ENCODE results near the gene ARID1B. TPM values are rescaled to one million over a fixed set of nuclear protein-coding genes. Genes with fewer than 3 reads are reported as not detected.

The ARID1B gene
- 23.3 and 26.2 TPM in 2 replicates for total RNA-seq
- 22.2 TPM for polyA plus RNA-seq (2012)

DNA sequence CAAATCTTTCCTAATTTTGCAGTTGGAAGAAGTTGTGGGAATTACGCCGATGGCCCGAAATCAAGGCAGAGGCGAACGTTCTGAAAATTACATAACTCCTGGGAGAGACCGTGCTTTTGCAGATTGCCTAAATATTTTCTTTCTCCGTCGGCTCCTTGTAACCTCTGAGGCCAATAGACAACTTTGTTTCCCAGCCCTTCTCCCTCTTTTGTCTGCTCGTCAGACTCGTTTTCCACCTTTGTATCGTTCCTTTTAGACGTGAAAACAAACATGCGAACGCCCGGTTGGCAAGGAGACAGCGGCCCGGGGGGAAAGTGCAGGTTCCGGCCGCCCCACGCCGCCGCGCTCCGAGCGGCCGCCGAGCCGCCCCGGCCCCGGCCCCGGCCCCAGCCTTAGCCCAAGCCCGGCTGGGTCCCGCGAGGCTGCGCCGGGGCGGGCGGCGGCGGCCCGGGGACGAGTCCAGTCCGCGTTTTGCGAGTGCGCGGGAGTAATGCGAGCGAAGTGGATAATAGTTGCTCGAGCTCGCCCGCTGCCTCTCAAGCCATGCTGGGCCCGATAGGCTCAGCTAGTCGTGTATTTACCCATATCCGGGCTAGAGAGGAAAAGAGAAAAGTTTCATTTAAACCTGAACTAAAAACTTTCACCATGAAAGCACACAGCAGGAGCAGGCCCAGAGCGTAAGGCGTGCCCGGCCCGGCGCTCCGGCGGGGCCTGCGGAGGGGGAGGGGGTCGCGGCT, at the start of gene ARID1B:
Gene ARID1B (plus strand): TSS at position 539 of the 737 bp plus-strand sequence. CDS start 303 bp downstream, outside the sequence.
- peak; percentile 89 for DNase-seq (ENCODE audit: low read depth)

DNA sequence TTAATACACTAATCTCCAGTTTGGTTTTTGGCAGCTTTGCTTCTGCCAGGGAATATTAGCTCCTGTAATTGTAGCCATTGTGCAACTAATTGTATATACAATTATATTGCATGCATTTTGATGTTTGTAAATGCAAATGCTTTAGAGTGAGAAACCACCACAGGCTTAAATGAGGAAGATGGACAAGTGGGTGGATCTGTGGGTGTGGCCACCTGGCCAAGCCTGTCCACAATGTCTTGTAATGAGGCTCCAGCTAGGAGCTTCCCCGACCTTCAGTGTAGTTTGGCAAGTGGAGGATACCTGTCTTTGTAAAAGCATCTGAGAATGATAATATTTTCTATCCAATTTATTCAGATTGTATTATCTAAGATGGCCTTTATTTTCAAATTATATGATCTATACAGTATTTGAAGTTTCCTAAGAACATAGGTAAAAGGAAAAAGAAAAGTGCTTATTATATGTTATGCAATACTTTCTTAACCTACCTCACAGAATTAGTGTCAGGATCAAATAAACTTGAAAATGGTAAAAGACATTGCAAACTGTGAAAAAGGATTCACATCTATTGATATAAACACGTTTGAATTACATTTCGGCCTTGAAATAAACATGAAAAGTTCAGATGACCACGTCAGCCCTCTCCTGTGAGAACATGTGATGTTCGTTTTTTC, 49.3 kb upstream of the ARID1B start:
- no peak for DNase-seq (ENCODE audit: low read depth)

DNA sequence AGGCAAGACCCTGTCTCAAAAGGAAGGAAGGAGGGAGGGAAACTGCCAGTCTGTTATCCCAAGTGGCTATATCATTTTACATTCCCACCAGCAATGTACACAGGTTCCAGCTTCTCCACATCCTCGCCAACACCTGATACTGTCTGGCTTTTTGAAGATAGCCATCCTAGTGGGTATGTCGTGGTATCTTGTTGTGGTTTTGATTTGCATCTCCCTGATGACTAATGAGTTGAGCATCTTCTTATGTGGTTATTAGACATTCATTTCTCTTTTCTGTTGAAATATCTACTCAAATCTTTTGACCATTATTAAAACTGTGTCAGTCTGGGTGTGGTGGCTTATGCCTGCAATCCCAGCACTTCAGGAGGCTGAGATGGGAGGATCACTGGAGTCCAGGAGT, 47.9 kb upstream of the ARID1B start:
- DNase-seq (ENCODE audit: low read depth): peak; percentile 42

DNA sequence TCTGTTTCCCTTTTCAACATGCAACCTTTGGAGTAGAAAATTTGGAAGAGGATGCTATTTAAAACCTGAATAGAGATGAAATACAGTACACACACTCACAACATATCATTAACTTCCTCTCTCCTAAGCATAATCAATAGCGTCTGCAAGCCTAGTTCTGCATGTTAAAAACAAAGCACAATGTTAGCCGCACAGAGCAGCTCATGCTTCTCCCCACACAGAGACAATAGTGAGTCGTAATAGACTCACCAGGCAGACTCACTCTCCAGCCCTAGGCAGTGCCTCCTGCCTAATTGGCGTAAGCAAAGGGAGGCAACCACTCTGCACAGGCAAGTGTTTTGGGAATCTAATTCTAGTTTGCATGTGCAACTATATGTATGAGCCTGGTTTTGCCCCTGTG, 45.8 kb upstream of the ARID1B start:
- peak; percentile 15 for DNase-seq (ENCODE audit: low read depth)

DNA sequence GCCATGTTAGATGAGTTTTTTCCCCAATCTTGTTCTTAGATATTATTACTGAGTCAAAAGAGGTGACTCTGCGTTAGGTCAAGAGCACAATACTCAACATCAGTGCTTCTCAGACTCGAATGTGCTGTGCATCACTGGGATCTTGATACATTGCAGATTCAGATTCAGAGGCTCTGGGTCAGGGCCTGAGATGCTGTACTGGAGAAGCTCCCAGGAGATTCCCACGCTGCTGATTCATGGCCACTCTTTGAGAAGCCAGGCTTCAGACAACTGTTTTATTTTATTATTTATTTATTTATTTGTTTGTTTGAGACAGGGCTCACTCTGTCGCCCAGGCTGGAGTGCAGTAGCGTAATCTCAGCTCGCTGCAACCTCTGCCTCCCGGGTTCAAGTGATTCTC, 41.4 kb upstream of the ARID1B start:
- peak; percentile 24 for DNase-seq (ENCODE audit: low read depth)

DNA sequence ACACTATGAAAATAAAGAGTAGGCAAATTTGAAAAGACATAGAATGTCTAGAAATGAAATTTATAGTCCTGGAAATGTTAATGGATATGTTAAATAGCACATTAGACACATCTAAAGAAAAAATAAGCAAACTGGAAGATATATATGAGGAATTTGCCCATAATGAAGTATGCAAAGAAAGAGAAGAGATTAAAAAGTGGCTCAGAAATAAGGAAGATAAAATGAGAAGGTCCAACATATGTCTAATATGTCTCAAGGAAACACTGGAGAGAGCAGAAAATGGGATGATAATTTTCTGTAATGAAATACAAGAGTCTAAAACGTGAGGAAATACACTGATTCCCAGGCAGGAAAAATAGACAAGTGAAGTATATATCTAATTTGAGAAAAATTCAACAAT, 36.6 kb upstream of the ARID1B start:
- no peak for DNase-seq (ENCODE audit: low read depth)

DNA sequence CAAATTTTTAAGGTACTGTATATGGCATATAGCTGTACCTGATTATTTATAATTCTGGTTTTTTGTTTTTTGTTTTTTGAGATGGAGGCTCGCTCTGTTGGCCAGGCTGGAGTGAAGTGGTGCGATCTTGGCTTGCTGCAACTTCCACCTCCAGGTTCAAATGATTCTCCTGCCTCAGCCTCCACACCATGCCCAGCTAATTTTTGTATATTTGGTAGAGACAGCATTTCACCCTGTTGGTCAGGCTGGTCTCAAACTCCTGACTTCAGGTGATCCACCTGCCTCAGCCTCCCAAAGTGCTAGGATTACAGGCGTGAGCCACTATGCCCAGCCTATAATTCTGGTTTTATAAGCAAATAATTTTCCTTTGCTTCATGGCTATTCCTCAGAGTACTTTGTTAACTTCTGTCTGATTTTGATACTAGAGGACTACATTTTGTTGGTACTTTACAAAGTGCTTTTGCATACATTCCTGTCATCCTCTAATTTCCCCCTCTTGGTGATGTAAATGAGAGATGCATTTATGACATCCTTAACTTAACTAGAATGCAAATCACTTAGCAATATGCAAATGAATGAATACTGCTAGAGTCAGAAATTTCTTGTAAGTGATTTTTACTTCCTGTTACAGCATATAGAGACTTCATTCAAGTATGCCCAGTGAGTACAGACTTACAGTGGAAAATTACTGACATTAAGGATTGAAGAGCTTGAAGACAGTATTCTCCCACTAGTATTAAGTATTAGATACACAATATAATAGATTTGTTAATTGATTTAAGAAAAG, 35.7 kb upstream of the ARID1B start:
- DNase-seq (ENCODE audit: low read depth): no peak

DNA sequence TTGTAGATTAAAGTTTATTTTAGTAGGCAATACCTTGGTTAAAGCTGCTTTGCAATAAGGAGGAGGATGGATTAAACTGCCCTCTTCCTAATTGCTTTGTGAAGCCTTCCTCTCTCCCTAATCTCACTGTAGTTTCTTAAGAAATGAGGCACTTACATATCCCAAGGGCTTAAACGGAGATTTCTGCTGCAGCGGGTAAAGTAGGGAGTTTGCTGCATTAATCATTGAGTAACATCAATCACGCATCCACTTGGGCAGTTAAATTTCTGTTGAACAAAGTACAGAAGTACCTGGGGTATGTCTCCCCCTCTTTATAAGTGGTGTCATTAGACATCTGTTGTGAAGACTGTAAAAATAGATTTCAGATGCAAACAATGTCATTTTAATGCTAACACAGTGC, 29.5 kb upstream of the ARID1B start:
- no peak for DNase-seq (ENCODE audit: low read depth)

DNA sequence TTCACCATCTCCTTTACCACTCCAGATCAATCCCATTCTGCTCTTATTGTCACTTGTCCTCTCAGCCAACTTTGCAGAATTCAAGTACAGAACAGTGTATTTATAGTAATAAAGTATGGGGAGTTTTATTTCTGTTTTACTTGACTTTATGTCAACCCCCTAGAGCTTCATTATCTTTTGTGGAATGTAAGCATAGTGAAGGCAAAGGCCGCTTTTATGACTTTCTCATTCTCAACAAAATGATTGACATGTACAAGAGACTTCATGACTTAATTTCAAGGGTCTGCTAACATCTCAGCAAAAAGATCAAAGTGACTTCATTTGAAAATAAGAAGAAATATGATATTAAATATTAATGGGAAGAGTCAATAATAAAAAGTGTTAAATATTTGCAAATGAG, 28.7 kb upstream of the ARID1B start:
- no peak for DNase-seq (ENCODE audit: low read depth)

DNA sequence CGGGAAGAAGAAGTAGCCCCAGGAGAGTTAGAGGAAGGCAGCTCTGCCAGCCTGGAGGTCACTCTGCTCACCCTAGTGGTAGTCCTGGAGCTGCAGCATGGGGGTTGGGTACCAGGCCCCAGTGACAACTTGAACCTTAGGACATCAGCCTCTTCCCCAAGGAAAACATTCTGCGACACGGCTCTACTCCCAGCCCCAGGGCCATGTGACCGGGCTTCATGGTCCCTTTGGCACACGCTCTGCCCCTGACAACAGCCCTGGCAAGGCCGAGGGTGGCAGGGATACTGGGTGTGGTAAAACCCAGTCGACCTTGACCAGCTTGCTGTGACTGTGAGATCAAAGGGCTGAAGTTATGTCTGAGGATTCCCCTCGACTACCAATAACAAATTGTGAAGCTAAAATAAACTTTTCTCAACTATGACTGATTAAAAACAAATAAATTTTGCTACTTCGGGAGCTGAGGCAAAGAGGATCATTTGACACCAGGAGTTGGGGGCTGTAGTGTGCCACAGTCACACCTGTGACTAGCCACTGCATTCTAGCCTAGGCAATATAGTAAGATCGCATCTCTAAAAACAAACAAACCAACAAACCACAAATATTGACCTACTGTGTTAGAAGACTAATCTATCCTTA, 24.4 kb upstream of the ARID1B start:
- DNase-seq (ENCODE audit: low read depth): peak; percentile 6

DNA sequence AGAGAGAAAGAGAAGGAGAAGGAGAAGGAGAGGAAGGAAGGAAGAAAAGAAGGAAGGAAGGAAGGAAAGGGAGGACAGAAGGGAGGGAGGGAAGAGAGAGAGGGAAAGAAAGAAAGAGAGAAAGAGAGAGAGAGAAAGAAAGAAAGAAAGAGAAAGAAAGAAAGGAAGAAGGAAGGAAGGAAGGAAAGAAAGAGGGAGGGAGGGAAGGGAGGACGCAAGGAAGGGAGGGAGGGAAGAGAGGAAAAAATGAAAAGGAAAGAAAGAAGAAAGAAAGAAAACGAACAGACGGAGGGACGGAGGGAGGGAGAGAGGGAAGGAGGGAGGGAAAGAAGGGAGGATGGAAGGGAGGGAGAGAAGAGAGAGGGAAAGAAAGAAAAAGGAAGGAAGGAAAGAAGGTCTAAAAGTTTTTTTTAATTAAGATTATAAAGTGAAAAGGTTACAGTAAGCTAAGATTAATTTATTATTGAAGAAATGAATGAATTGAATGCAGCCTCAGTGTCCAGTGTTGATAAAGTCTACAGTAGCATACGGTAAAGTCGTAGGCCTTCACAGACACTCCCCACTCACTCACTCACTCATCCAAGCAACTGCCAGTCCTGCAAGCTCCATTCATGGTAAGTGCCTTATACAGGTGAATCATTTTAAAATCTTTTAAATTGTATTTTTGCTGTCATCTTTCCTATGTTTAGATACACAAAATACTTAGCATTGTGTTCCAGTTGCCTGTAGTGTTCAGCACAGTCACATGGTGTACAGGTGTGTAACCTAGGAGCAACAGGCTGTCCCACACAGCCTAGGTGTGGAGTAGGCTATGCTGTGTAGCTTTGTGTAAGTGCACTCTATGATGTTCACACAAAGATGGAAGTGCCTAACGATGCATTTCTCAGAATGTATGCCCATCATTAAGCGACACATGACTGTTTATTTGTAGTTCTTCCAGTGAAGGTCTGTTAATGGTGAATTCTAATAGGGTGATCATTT, 20.3 kb upstream of the ARID1B start:
- DNase-seq (ENCODE audit: low read depth): no peak

DNA sequence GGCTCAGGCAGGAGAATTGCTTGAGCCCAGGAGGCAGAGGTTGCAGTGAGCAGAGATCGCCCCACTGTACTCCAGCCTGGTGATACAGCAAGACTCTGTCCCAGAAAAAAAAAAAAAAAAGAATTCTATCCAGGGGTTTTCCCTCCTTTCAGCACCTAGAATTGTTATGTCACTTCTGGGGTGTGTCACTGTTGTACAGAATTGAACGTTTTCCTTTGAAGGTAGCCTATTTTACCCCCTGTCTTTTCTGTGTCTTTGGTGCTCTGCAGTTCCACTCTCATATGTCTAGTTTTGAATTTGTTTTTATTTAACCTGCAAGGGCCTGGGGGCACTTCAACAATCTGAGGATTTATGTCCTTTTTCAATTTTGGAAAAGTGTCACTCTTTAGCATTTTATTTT, 19.3 kb upstream of the ARID1B start:
- DNase-seq (ENCODE audit: low read depth): no peak

DNA sequence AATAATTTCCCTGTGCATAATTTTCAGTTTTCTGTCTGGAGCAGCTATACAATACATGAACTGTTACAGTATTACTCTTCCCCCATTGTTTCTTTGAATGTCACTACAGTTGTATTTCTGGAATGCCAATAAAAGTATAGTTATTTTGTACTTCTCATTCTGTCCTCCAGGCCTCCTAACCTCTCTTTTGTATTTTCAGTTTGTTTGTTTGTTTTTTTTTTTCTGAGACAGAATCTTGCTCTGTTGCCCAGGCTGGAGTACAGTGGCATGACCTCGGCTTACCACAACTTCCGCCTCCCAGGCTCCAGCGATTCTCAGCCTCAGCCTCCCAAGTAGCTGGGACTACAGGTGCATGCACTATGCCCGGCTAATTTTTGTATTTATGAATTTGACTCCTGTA, 16.8 kb upstream of the ARID1B start:
- DNase-seq (ENCODE audit: low read depth): no peak

DNA sequence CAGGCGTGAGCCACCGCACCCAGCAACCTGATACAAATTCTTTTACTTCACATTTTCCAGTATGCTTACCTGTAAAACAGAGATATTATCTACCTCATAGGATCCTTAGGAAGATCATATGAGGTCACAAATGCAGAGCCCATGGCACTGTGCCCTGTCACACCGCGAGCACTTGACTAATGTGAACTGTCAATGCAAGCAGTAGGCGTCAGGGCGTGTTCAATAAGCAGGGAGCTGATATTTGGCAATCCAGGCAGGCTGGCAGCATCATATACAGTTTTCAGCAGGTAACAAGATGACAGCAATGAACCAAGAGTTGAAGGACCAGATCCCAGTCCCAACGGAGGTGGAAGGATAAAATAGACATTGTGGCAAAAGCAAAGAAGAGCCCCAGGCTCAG, 14.6 kb upstream of the ARID1B start:
- DNase-seq (ENCODE audit: low read depth): no peak

DNA sequence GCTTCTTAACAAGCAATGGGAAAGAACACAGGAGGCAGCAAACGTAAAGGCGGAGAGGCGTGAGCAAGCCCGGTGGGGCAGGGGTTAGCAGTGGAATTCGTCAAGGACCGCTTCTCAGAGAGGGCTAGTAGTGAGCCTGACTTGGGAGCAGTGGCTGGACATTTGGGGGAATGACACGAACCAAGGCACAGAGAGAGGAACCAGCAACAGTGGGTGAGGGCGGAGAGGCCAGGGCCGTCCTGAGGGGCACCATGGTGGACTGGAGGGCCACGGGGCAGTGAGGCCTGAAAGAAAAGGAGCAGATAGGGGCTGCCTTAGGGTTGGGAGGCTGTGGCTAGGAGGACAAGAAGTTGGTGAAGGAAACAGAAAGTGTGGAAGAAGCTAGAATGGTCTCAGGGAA, 12.1 kb upstream of the ARID1B start:
- no peak for DNase-seq (ENCODE audit: low read depth)

DNA sequence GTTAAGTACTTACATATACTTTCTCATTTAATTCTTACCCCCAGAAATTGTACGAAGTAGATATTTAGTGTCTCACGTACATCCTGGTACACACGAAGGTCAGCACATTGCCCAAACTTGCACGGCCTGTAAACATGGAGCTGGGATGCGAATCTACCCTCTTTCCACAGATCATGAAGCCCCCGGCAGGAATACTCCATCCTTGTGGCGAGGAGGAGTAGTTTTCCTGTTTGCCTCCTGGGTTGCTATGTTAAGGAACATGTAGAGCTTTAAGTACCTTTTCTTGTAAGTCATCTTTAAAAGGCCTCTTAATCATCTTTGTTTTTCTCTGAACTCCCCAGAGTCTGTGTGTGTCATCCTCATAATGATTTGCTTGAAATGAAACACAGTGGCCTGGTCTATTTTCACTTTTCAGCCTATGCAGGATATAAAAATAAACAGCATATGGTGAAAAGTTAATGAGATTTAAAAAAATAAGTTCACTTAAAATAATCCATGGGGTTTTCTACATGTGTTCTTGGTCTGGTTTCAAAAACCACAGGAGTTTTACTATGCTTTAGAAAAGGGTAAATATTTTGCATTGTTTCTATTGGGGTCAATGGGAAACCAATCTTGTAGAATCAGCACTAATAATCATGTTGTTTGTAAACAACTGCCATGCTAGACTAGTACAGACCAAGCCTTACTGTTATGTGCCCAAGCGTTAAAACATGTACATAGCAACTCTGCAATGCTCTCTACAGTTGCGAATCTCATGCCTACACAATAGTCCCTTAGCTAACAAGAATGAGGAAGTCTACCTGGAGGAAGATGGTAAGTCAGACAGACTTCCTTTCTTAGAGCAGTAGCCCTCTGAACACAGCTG, 9.3 kb upstream of the ARID1B start:
- DNase-seq (ENCODE audit: low read depth): no peak

DNA sequence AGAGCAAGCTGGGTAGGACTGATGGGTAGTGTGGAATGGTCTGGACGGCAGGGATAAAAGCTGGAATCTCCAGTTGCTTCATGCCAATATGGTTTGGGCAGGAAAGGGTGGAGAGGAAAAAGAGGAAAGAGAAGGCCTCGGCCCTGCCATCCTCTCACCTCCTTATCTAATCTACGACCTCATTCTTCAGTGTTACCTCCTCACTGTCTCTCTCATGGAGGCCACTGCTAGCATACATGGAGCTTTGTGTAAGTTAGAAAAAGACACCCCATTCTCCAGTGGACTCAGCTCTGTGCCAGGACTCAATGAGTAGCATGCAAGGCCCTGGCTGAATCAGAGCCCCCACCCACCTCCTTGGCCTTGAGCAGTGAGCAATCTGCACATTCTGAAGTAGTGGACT, 6.1 kb upstream of the ARID1B start:
- DNase-seq (ENCODE audit: low read depth): no peak

DNA sequence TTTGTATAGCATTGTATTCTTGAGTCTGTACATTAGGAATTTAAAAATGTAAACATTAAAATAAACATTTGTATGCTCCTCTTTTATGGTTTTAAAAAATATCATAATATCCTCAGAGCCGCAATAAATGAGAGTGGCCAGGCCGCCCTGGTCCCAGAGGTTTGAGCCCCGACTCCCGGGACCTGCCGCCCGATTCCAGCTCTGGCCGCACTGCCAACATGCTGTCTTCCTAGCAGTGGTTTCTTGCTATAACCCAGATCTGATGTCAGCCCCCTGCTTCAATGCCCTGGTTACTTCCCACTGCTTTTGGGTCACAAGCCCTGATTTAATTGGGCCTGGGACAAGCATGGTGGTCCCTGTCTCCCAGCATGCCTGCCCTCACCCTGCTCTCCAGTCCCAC, 5.4 kb upstream of the ARID1B start:
- no peak for DNase-seq (ENCODE audit: low read depth)

DNA sequence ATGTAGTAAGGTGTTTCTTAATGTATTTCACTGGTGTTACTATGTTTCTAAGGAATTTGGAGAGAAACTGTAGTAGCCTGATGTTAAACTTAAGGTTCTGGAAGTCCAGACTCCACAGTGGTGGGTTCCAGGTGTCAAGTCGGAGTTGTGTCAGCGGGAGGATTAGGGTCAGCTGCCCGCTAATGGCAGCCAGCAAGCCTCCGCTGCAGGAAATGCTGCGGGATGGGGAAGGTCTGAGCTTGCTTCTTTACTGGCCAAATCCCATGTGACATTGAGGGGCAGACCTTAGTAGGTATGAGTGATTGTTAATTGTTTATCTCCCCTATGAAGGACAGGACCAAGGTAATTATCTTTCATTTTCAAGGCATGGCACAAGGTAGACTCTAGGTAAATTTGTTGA, 3.7 kb upstream of the ARID1B start:
- DNase-seq (ENCODE audit: low read depth): no peak
